ENCODE results near the gene CCDC33. TPM values are rescaled to one million over a fixed set of nuclear protein-coding genes. Genes with fewer than 3 reads are reported as not detected.

The CCDC33 gene
- total RNA-seq, 1 experiment from 2014 or later, result not detected

DNA sequence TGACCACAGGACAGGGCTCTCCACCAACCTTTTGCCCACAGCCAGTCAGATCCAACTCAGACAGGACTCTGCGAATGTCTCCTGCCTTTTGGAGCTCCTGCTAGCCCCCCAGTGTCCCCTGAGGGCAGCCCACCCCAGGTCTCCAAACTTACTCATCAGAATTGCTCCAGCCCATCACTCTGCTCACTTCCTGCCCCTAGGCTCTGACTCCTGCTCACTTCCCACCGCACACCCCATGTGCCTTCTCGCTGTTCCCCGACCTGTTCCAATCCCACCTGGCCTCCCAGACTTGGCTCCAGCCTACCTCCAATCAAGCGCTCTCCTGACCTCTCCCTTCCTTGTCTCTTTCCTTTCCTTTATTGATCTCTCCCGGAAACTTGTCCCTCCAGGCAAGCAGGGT is 27.6 kb upstream of the CCDC33 start:
- Histone ChIP-seq H3K36me3 (ENCODE audit: control insufficient read depth, insufficient read depth, low read length) (no peaks in the 10 kb centered on the region), H3K27me3 (ENCODE audit: control insufficient read depth, insufficient read depth, low read length) (no peaks in the 10 kb centered on the region), H3K9me3 (ENCODE audit: control insufficient read depth, insufficient read depth, low read depth, low read length) (no peaks in the 10 kb centered on the region), H3K4me1 (ENCODE audit: control insufficient read depth, insufficient read depth, low read length) (peaks cover 7% of the 10 kb centered on the region), H3K27ac (ENCODE audit: low read length) (no peak overlapping the region), H3K4me3 (ENCODE audit: low read depth in 2 of 2, low read length in 2 of 2) (no peak overlapping the region)
- TF ChIP-seq, protein P1, sequence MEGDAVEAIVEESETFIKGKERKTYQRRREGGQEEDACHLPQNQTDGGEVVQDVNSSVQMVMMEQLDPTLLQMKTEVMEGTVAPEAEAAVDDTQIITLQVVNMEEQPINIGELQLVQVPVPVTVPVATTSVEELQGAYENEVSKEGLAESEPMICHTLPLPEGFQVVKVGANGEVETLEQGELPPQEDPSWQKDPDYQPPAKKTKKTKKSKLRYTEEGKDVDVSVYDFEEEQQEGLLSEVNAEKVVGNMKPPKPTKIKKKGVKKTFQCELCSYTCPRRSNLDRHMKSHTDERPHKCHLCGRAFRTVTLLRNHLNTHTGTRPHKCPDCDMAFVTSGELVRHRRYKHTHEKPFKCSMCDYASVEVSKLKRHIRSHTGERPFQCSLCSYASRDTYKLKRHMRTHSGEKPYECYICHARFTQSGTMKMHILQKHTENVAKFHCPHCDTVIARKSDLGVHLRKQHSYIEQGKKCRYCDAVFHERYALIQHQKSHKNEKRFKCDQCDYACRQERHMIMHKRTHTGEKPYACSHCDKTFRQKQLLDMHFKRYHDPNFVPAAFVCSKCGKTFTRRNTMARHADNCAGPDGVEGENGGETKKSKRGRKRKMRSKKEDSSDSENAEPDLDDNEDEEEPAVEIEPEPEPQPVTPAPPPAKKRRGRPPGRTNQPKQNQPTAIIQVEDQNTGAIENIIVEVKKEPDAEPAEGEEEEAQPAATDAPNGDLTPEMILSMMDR (IDR thresholded peaks at IDR 0.05), result no peak
- TF ChIP-seq, protein P2, sequence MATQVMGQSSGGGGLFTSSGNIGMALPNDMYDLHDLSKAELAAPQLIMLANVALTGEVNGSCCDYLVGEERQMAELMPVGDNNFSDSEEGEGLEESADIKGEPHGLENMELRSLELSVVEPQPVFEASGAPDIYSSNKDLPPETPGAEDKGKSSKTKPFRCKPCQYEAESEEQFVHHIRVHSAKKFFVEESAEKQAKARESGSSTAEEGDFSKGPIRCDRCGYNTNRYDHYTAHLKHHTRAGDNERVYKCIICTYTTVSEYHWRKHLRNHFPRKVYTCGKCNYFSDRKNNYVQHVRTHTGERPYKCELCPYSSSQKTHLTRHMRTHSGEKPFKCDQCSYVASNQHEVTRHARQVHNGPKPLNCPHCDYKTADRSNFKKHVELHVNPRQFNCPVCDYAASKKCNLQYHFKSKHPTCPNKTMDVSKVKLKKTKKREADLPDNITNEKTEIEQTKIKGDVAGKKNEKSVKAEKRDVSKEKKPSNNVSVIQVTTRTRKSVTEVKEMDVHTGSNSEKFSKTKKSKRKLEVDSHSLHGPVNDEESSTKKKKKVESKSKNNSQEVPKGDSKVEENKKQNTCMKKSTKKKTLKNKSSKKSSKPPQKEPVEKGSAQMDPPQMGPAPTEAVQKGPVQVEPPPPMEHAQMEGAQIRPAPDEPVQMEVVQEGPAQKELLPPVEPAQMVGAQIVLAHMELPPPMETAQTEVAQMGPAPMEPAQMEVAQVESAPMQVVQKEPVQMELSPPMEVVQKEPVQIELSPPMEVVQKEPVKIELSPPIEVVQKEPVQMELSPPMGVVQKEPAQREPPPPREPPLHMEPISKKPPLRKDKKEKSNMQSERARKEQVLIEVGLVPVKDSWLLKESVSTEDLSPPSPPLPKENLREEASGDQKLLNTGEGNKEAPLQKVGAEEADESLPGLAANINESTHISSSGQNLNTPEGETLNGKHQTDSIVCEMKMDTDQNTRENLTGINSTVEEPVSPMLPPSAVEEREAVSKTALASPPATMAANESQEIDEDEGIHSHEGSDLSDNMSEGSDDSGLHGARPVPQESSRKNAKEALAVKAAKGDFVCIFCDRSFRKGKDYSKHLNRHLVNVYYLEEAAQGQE (IDR thresholded peaks at IDR 0.05; ENCODE audit: insufficient read depth in 1 of 2, low read depth in 2 of 2, low read length in 1 of 2), result no peak
- no peak for TF ChIP-seq TCF7L2 (IDR thresholded peaks at IDR 0.05; ENCODE audit: low read depth, low read length)
- no peak for TF ChIP-seq SIN3A (IDR thresholded peaks at IDR 0.05; ENCODE audit: borderline replicate concordance, insufficient read depth, low read depth, low read length)
- no peak for TF ChIP-seq POLR2AphosphoS5 (IDR thresholded peaks at IDR 0.05; ENCODE audit: low read depth, low read length)
- in situ Hi-C loops (cut with HindIII; ENCODE audit: low pct_unique_long_range_greater_than_20kb, low sequenced_read_pairs) (no loop called here), intact Hi-C loops (cut with micrococcal nuclease; ENCODE audit: unreplicated experiment) (no loop called here)
- ATAC-seq (no peak), DNase-seq (ENCODE audit: low read depth, low spot score) (no peak)
- POLR2A ChIA-PET, result no interaction called here
- BruUV-seq (replicated peaks), result no TSS peak
- CTCF ChIA-PET, result no interaction called here

DNA sequence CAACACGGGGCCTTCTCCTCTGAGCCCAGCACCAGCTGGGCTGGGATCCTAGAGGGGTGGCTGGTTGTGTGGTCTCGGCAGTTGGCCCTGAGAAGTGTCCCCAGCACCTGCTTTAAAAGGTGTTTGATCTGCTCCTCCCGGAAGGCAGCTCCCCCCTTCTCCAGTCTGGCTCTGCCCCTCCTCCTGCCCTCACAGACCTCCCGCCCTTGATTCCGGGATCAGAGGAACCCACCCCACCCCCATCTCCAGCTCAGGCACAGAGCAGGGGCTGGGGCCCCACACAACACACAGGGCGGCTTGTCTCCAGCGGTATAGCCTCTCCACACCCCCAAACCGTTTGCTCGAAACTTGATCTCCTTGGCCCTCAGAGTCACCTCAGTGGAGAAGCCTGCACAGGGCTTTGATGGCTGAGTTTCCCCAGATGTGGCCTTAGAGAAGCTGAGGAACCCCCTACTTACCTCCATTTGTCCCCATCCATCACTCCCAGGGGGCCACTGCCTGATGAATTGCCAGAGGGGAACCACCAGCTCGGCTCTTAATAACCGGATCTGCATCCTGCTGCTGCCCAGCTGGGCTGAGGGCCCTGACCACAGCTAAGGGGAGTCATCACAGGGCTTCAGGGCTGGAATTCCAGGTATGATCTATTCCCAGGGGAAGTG is 27.1 kb upstream of the CCDC33 start:
- no peaks in the 10 kb centered on the region for H3K27me3 ChIP-seq (ENCODE audit: control insufficient read depth, insufficient read depth, low read length)
- no peaks in the 10 kb centered on the region for H3K36me3 ChIP-seq (ENCODE audit: control insufficient read depth, insufficient read depth, low read length)
- TF ChIP-seq POLR2AphosphoS5 (IDR thresholded peaks at IDR 0.05; ENCODE audit: low read depth, low read length) (no peak), SIN3A (IDR thresholded peaks at IDR 0.05; ENCODE audit: borderline replicate concordance, insufficient read depth, low read depth, low read length) (no peak), TCF7L2 (IDR thresholded peaks at IDR 0.05; ENCODE audit: low read depth, low read length) (no peak)
- TF ChIP-seq, protein P2 (IDR thresholded peaks at IDR 0.05; ENCODE audit: insufficient read depth in 1 of 2, low read depth in 2 of 2, low read length in 1 of 2), result no peak
- TF ChIP-seq, protein P1 (IDR thresholded peaks at IDR 0.05), result no peak
- H3K4me1 ChIP-seq (ENCODE audit: control insufficient read depth, insufficient read depth, low read length), result peaks cover 5% of the 10 kb centered on the region
- BruUV-seq (replicated peaks), result no TSS peak
- CTCF ChIA-PET, result interaction anchor here (1.5 kb wide), 1 partner anchor 81 kb away, joined by 4 read pairs; no protein-coding TSS in a partner anchor
- POLR2A ChIA-PET, result no interaction called here
- in situ Hi-C loops (cut with HindIII; ENCODE audit: low pct_unique_long_range_greater_than_20kb, low sequenced_read_pairs), result no loop called here
- H3K27ac ChIP-seq (ENCODE audit: low read length), result no peak overlapping the region
- no peak overlapping the region for H3K4me3 ChIP-seq (ENCODE audit: low read depth in 2 of 2, low read length in 2 of 2)
- DNase-seq (ENCODE audit: low read depth, low spot score), result no peak
- intact Hi-C loops (cut with micrococcal nuclease; ENCODE audit: unreplicated experiment), result no loop called here
- no peak for ATAC-seq
- no peaks in the 10 kb centered on the region for H3K9me3 ChIP-seq (ENCODE audit: control insufficient read depth, insufficient read depth, low read depth, low read length)

All from Panc1 (cell line).